EL (cell line): ENCODE measurements around the gene PIK3C2B.

Experiments used
- DNase-seq: peaks from one replicate; pipeline ENCODE4 v3.0.0-alpha.2; 2016

Gene PIK3C2B

DNA sequence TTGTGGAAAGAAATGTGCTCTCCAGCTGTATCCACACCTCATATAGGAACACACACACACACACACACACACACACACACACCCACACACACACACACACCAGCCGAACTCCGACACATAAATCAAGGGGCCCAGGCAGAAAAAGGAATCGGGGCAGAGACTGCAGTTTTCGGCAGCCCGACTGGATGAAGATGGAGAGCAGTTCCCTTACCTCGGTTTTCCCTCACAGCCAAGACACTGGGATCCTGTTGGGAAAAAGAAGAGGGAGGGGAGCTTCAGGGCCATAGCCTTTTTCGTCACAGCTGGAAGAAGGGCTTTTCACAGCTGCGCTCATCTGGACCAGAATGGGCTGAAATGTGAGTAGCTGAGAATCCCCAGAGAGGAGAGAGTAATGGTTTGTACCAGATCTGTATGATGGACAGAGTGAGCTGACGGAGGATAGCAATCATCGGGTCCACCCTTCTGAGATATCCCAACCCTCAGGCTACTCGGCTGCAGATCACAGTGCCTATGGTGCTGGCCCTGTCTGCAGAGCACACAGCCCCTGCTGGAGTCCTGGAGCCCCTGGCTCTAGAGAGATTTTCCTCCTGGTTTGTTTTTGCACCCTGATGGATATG, 37.7 kb downstream of the PIK3C2B start:
- no peak for DNase-seq

DNA sequence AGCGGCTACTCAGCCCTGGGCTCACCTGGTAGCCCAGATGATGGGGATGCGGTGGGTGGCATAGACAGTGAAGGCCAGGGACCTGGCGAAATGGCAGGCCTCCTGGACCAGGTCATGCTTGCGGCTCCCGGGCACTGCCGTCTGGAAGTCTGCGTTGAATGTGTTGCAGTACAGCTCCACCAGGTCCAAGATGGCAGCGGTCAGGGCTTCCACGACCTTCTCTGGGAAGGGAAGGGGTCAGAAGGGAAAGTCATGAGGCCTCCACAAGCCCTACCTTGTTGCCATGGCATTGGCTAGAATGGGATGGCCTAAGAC, 38.8 kb downstream of the PIK3C2B start:
- DNase-seq = no peak

DNA sequence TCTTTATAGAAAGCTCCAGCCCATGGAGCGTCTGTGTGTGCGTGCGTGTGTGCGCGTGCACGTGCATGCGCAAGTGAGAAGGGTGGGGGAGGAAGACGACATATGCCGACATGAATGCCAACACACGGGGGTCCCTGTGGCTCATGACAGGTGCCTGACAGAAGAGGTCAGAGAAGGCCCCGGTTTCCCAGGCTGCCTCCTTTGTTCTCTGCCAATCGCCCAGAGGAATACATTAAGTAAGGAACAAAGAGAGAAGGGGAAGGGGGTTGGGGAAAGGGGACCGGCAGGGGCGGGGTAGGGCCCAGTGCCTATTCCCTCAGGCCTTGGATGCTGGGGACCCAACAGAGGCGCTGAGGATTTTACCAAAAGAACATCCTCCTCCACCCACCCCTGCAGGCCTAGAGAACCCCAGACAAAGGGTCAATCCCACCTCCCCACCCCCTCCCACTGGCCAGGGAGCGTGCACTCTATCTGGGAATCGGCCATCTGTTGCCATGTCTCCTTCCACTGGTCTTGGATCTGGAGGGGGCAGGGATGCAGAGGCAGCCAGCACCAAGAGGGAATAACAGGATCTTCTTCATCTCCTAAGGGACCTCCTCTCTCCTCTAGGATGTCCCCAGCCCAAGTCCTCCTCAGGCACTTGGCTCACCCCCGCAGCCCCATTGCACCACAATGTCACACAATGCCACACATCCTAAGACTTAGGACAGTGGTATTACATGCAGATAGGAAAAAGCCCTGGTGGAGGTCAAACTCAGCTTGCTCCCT, 39.4 kb downstream of the PIK3C2B start:
- DNase-seq = no peak

DNA sequence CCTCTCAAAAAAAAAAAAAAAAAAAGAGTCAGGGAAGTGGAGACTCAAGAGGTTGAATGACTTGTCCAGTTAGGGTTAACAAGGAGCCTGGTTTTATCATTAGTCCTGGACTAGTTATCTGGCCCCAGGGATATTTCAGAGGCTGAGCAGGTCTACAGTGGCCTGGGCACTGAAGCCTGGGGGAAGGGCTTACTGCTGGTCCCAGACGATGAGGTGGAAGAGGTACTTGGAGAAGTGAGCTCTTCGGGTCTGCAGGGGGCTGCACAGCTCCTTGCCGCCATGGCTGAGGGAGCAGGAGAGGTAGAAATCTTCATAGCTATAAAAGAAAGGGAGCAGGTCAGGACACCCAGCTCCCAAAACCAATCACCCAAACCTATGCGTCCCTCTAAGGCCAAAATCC, 40.1 kb downstream of the PIK3C2B start:
- no peak for DNase-seq

DNA sequence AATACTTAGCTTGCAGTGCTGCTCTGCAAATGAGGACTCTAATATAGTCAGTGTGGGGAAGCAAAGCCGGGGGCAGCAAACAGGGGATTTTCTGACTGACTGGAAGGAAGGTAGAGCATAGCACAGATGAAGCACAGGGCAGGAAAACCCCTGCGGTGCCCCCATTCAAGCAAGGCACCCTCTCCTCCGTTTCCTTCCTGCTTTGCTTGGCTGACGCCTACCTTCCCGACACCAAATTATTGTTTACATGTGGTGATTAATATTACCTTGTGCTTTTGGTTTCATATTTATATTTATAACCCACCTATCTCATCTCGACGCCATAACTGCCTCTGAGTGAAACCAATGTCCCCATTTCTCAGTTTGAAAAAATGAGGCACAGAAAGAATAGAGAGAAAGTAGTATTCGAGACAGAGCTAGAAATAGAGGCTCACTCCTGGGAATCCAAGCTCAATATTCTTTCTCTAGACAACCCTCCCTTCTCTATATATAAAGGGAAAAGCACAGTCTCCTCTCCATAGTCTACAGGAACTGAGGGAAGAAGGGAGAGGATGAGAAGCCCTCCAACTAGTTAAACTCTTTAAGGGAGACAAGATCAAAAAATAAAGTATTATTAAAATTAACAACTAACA, 41.3 kb downstream of the PIK3C2B start:
- no peak for DNase-seq

DNA sequence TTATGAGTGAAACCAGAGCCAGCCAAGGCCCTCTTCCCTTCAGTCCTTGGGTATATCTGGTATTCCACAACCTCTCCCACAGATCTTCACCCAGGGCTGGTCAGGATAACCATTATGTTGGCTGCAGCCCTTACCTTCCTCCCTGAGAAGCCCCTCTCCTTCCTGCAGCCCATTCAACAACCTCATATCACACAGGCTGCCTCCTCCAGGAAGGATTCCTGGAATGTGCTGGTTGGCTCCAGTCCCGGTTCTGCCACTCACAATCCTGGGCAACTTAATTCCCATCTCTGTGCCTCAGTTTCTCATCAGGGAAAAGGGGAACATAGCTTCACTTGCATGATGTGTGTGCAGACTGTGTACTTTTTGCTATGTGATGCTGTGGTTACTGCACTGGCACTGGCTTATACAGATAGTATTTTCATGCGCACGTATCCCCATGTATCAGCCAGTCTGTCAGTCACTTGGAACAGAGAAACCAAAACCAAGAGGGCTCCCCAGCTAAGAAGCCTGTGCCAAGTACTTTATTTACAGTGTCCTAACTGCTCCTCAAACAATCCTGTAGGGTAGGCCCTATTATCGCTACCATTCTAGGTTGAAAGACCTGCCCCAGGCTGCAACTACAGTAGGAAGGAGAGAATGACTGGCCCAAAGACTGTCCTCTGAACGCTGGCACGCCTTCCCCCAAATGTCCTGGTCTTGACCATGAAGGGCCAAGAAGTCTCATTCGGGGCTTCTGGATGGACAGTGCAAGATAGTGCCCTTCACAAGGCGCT, 43.1 kb downstream of the PIK3C2B start:
- DNase-seq = no peak

DNA sequence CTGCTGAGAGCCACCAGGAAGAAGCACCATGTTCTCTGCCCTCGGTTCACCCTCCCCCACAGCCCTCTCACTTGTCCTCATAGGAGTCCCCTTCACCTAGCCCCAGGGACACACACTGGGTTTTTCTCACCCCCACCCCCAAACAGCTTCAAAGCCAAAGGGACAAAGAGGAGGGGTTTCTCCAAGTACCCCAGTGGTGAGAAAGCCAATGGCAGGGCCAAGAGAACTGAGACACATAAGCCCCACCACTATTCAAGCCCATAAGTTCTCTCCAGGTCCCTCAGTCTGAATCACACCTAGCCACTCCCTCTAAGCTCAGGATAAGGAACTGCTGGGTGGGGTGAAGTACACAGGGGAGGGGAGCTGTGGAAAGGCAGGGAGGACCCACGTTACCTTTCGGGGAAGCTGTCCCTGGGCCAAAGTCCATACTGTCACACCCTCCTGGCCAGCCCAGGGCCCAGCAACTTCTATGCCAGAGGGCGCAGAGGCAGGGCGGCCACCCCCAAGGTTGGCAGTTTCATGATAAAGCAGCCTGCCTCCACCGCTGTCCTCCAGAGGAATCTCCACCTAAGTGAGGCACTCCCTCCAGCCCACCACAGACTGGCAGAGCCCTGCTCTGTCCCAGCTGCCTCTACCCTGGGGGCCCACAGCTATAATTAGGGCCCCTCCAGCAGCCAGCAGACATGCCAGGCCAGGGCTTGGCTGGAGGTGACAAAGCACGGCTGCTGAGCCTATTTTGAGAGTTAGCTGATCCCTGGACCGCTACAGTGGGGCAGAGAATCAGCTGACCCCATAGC, 43.9 kb downstream of the PIK3C2B start:
- DNase-seq = no peak

DNA sequence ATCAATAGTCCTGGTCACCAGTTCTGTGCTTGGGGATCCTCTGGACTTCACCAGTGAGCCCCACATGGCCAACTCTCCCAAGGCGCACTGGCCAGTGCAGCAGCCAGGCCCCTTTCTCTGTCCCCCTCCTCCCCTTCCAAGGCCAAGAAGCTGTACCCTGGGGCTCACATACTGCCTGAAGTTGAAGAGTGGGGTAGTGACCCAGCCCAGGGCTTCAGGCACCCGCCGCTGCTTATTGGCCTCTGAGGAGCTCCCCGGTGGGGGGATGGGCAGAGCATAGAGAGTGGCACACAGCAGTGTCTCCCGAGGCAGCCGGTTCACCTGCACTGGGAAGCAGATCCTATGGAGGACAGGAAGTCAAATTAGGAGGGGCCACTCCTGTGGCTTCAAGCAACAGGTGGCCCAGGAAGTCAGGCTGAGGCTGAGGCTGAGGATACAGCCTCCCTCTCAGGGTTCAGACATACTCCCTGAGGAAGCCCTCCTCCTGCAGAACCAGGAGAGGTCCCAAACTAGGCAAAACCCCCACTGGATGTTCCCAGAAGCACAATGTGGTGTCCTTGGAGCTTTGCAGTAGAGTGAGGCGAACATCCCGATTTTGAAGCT, 44.8 kb downstream of the PIK3C2B start:
- no peak for DNase-seq

DNA sequence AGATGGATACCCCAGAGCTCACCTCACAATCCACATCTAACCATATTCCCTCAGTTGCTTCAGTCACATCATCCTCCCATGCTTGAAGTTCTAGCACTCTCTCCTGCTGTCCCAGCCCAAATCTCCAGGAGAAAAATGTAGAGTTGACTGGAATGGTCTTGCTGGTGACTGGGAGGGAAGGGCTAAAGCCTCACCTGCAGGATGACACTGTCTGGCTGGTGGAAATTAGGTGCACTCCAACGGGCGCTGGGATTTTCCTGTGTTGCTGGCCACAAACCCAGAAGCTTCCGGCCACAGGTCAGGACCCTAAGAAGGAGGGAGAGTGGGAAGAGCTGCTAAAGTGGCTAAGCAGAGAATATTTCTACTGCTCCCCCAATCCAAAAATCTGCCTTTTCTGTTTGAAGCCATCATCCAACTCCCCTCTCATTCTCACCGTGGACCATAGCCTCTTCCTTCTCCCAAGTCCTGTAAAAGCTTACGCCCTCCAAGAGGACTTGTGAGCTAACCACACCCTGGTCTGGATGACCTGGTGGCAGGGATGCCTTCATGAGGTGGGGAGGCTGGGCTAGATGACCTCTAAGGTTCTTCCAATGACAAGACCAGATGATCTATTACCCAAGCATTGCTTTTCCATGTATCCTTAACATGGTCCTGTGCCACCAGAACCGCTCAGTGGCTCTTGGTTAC, 45.5 kb downstream of the PIK3C2B start:
- no peak for DNase-seq

DNA sequence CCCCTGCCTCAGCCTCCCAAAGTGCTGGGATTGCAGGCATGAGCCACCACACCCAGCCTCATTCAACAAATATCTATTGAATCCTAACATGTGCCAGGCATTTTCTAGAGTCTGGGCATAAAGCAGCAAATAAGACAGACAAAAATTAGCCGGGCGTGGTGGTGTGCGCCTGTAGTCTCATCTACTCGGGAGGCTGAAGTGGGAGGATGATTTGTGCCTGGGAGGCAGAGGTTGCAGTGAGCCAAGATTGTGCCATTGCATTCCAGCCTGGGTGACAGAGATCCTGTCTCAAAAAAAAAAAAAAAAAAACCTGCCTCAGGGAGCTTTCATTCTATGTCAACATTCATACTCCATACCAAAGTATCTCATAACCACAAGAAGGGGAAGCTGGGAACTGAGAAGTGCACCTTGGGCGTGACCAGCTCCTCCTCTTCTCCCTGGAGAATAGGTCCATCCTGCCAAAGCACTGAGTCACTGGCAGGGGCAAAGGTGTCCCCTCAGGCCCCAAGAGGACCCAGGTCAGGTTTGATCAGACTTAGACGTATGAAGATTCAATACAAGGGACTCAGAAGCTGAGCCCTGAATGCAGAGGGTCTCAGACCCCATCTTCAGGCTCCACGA, 46.2 kb downstream of the PIK3C2B start:
- DNase-seq = peak; percentile 39

DNA sequence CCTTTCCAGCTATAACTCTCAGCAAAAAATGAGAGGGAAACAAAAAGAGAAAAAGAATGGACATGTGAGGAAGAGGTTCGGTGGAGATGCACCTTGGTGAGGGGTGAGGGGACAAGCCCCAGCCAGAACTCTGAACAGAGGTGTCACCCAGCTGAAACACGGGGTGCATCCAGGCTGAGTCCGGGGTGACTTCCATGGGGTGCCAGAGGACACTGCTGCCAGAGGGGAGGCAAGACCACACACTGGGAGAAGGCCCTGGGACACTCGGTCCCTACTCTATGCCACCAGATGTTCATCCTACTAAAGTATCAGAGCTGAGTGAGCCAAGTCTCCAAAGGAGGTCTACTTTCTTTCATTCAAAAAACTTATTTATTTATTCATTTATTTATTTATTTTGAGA, 46.9 kb downstream of the PIK3C2B start:
- no peak for DNase-seq

DNA sequence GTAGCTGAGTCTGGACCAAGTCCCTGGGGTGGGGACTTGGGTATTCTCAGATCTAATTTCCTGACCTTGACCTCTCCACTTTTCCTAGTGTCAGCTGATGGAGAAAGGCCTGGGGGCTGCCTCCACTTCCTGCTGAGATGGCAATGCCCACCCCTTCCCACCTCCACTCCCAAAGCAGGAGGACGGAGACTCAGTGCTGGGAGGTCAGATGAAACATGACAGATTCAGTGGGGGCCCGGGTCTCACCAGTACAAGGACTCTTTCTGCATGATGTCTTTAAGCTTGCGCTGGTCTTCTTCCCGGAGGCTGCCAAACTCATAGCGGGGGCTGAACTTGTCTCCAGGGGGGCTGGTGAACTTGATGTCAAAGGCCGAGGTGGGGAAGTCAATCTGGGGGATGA, 47.4 kb downstream of the PIK3C2B start:
- DNase-seq = no peak

DNA sequence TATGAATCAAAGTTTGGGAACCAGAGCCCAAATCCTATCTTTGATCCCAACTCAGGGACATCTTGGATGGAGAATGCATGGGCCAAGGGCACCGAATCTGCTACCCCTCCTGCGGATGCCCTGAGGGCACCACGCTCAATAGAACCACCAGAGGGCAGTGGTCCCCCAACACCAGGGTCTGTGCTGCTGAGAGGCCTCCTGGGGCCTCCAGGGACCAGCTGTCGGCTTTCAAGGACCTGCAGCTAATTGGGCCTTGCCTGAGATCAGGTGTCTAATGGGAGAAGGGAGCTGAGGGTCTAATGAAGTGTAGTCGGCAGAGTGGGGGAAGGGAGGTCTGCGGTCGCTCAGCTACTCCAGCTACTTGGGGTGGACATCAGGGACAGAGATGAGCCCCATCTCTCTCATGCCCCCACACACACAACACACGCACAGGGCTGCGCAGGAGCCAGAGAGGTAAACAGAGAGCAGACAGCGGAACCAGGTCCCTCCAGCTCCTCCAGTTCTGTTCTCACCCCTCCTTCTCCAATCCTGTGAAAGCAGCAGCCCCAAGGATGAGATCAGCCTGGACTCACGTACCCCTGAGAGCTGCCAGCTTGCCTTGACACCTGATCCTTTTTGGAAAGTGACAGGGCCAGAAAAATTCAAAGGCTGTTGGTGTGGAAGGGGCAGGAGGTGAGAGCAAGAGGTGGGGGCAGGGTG, 48.0 kb downstream of the PIK3C2B start:
- peak; percentile 61 for DNase-seq

DNA sequence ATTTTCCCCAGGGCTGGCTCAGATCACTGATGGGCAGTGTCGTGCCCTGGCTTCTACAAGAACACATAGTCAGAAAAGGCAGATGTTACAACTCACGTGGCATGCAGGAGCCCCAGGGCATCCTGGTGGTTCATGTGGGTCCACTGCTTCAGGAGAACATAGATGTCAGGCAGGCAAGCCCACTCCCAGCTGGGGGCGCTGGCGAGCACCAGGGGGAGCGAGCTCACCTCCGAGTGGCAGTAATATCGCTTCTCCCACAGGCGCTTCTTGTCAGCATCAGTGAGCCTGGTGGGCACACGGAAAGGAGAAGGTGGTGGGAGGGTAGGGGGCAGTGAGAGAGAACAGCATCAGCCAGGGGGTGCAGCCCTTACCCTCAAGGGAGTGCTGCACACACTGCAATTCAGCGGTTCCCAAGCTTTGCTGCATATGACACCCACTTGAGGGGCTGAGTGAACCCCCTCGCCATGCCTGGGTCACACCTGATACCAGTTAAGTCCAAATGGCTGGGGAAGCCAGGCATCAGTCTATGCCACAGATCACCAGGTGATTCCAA, 48.7 kb downstream of the PIK3C2B start:
- DNase-seq = peak; percentile 53
